Breast epithelium (tissue), 4 donors: ENCODE data around the gene ZMYND8. TPM values are rescaled to one million over a fixed set of nuclear protein-coding genes. Genes with fewer than 3 reads are reported as not detected.
"Not testable (repeated sequence)": the region's sequence is repeated elsewhere in the genome, so short reads cannot be mapped to it uniquely, and the experiment has no call there.

Source experiments
- DNase-seq, 2 donors: peaks; one replicate each; pipeline ENCODE4 v3.0.0-alpha.2; 2019; ENCODE audit warnings: low spot score in 2 of 2
- H3K27ac ChIP-seq, 2 donors: fragments of 200-600 bp; sonication (generic) in 1 of 2; one replicate each; pipeline ENCODE4 v1.5.1; 2016 to 2019; ENCODE audit warnings: mild to moderate bottlenecking in 1 of 2
- H3K27me3 ChIP-seq, 2 donors: fragments of 200-600 bp; sonication (generic) in 1 of 2; one replicate each; pipeline versions ENCODE4 v1.5.1 to v1.6.0; 2017 to 2019; ENCODE audit warnings: control low read depth in 1 of 2, mild to moderate bottlenecking in 1 of 2
- H3K36me3 ChIP-seq: fragments of 200-600 bp; one replicate; pipeline ENCODE4 v1.5.1; 2019
- H3K4me1 ChIP-seq, 2 donors: fragments of 200-600 bp; sonication (generic); one replicate each; pipeline ENCODE4 v1.5.1; 2016 to 2019; ENCODE audit warnings: control low read depth in 1 of 2
- H3K4me3 ChIP-seq, 3 donors: fragments of 200-600 bp; sonication (generic); 1 replicate in 2 of 3; 2 replicates in 1 of 3; pipeline ENCODE4 v1.5.1; 2016 to 2019; ENCODE audit warnings: mild to moderate bottlenecking in 3 of 3, moderate library complexity in 2 of 3
- H3K9me3 ChIP-seq, 2 donors: fragments of 200-600 bp; sonication (generic) in 1 of 2; one replicate each; pipeline ENCODE4 v1.5.1; 2016 to 2019; ENCODE audit warnings: control low read depth in 1 of 2
- POLR2A ChIP-seq: fragments of 450-650 bp; IDR thresholded peaks from one replicate; pipeline ENCODE4 v1.6.1; 2016; ENCODE audit warnings: antibody characterized with exemption, mild to moderate bottlenecking, moderate library complexity
- POLR2AphosphoS5 ChIP-seq, 3 donors: sonication (generic); formaldehyde crosslinking; IDR thresholded peaks; one replicate each; pipeline ENCODE4 v1.6.1; 2017; ENCODE audit warnings: antibody characterized with exemption in 3 of 3
- intact Hi-C: fragments of 100-400 bp; cut with DNase I; formaldehyde crosslinking; loops from one replicate; pipeline ENCODE4 v1.15.1; 2023; ENCODE audit warnings: low total_unique reads
- total RNA-seq, 3 donors: library from RNA; depleted of rRNA; stranded (reverse); fragments of >200 nt; gene quantifications; one replicate each; pipeline ENCODE4 v1.1.0, GENCODE V29; 2016
- TF ChIP-seq, protein P1 (sequence below), 3 donors: fragments of 450-650 bp; IDR thresholded peaks; one replicate each; pipeline ENCODE4 v1.5.1; 2016 to 2017; ENCODE audit warnings: antibody characterized with exemption in 3 of 3, mild to moderate bottlenecking in 3 of 3, moderate library complexity in 3 of 3

The ZMYND8 gene
- total RNA-seq, 3 donors from 2014 or later, result 40.6 to 47.7 (median 41.4) TPM

DNA sequence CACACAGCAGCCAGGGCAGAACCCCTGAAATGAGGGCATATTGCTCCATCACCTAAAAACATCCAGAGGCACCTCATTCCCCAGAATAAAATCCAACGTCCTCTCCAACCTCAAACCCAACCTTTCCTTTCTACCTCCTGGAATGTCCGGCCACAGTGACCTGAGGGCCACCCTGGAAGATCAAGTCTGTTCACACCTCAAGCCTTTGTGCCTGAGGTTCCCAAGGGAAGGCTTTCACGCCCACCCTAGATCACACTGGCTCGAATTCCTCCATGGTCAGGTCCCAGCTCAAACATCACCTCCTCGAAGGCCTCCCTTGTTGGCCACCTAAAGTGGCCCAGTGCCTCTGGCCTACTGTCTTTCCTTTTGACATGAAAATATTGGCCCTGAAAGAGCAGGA is 88.9 kb downstream of the ZMYND8 start:
- Histone ChIP-seq H3K9me3 (no peaks in the 10 kb centered on the region), H3K27me3 (no peaks in the 10 kb centered on the region), H3K27ac (no peak overlapping the region), H3K36me3 (no peaks in the 10 kb centered on the region), H3K4me3 (no peak overlapping the region), H3K4me1 (no peaks in the 10 kb centered on the region)
- TF ChIP-seq POLR2AphosphoS5 (IDR thresholded peaks at IDR 0.05), result no peak
- TF ChIP-seq, protein P1, sequence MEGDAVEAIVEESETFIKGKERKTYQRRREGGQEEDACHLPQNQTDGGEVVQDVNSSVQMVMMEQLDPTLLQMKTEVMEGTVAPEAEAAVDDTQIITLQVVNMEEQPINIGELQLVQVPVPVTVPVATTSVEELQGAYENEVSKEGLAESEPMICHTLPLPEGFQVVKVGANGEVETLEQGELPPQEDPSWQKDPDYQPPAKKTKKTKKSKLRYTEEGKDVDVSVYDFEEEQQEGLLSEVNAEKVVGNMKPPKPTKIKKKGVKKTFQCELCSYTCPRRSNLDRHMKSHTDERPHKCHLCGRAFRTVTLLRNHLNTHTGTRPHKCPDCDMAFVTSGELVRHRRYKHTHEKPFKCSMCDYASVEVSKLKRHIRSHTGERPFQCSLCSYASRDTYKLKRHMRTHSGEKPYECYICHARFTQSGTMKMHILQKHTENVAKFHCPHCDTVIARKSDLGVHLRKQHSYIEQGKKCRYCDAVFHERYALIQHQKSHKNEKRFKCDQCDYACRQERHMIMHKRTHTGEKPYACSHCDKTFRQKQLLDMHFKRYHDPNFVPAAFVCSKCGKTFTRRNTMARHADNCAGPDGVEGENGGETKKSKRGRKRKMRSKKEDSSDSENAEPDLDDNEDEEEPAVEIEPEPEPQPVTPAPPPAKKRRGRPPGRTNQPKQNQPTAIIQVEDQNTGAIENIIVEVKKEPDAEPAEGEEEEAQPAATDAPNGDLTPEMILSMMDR (IDR thresholded peaks at IDR 0.05), result no peak
- no peak for TF ChIP-seq POLR2A
- intact Hi-C loops, result no loop called here
- no peak for DNase-seq

DNA sequence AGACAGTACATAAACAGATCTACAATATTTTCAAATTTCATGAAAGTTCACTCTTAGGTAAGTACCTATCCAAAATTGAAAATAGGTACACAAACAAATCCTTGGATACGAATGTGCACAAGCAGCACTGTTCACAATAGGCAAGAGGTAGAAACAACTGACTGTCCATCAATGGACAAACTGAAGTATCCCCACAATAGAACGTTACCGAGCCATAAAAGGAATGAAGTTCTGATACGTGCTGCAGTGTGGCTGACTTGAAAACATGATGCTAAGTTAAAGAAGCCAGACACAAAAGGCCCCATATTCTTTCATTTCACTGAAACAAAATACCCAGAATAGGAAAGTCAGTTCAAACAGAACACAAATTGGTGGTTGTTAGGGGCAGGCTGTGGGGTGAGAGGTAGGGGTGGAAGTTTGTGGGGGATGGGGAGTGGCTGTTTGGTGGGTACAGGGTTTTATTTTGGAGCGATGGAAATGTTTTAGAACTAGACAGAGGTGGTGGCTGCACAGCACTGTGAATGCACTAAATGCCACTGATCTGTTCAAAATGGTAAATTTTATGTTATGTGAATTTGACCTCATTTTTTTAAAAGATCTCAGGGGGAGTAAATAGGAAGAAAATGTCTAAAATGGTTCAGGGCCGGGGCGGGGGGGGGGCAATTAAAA is 89.5 kb downstream of the ZMYND8 start:
- no peak overlapping the region for H3K27ac ChIP-seq
- no peaks in the 10 kb centered on the region for H3K27me3 ChIP-seq
- no peaks in the 10 kb centered on the region for H3K9me3 ChIP-seq
- H3K4me1 ChIP-seq, result no peaks in the 10 kb centered on the region
- TF ChIP-seq POLR2A, result no peak
- no peak overlapping the region for H3K4me3 ChIP-seq
- no peaks in the 10 kb centered on the region for H3K36me3 ChIP-seq
- intact Hi-C loops, result no loop called here
- DNase-seq, result no peak

DNA sequence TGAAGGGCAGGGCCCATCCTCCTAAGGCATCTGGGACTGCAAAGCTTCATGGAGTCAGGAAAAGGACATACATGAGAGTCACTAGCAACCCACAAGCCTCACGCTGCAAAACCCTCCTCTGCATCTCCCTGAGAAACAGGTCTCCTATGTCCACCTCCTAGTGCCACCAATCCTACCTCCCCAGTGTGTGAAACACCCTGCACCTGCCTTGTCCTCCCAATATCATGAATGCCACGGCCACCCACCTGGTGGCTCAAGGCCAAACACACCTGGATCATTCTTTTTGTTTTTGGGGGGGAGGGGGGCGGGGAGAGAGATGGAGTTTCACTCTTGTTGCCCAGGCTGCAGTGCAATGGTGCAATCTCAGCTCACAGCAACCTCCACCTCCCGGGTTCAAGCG is 90.5 kb downstream of the ZMYND8 start:
- no peaks in the 10 kb centered on the region for H3K9me3 ChIP-seq
- no peak overlapping the region for H3K4me3 ChIP-seq
- no peaks in the 10 kb centered on the region for H3K4me1 ChIP-seq
- no peak for DNase-seq
- no peaks in the 10 kb centered on the region for H3K27me3 ChIP-seq
- no peak overlapping the region for H3K27ac ChIP-seq
- intact Hi-C loops, result no loop called here
- no peaks in the 10 kb centered on the region for H3K36me3 ChIP-seq
- TF ChIP-seq, protein P1 (IDR thresholded peaks at IDR 0.05), result no peak
- no peak for TF ChIP-seq POLR2AphosphoS5 (IDR thresholded peaks at IDR 0.05)

DNA sequence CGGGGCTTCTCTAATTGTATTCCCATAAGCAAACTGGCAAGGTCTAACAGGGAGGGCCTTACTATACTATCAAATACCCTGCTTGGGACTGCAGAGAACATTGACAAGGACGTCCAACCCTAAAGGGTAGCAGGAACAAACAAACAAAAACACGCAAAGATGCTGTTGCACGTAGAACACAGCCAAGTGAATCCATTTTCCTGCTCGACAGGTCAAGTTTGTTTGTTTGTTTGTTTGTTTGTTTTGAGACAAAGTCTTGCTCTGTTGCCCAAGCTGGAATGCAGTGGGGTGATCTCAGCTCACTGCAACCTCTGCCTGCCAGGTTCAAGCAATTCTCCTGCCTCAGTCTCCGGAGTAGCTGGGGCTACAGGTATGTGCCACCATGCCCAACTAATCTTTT is 91.3 kb downstream of the ZMYND8 start:
- TF ChIP-seq POLR2A (no peak), POLR2AphosphoS5 (IDR thresholded peaks at IDR 0.05) (no peak)
- TF ChIP-seq, protein P1 (IDR thresholded peaks at IDR 0.05), result no peak
- intact Hi-C loops, result no loop called here
- no peak for DNase-seq
- no peaks in the 10 kb centered on the region for H3K9me3 ChIP-seq
- no peaks in the 10 kb centered on the region for H3K4me1 ChIP-seq
- no peaks in the 10 kb centered on the region for H3K36me3 ChIP-seq
- no peak overlapping the region for H3K4me3 ChIP-seq
- H3K27me3 ChIP-seq, result no peaks in the 10 kb centered on the region
- no peak overlapping the region for H3K27ac ChIP-seq

DNA sequence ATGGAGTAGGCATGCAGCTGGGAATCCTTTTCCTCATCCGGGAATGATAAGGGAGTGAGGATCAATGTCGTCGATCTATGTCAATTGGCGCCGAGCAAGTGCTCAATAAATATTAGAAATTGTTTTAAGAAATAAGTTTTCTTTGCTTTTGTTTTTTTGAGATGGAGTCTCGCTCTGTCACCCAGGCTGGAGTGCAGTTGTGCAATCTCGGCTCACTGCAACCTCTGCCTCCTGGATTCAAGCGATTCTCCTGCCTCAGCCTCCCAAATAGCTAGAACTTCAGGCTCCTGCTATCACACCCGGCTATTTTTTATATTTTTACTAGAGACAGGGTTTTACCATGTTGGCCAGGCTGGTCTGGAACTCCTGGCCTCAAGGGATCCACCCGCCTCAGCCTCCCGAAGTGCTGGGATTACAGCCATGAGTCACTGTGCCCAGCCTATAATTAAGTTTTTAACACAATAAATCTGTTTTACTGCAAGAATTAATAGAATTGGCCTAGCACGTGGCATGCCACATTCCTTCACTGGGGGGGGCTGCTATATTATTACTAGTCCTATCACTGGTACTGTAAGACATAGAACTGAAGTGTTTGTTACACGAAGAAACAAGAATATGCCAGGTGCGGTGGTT is 92.2 kb downstream of the ZMYND8 start:
- H3K9me3 ChIP-seq, H3K27me3 ChIP-seq, H3K4me1 ChIP-seq, H3K36me3 ChIP-seq, intact Hi-C loops, DNase-seq, H3K4me3 ChIP-seq: not testable (repeated sequence)
- H3K27ac ChIP-seq, result peak overlapping the region in 1 of 2 donors; percentile 28

DNA sequence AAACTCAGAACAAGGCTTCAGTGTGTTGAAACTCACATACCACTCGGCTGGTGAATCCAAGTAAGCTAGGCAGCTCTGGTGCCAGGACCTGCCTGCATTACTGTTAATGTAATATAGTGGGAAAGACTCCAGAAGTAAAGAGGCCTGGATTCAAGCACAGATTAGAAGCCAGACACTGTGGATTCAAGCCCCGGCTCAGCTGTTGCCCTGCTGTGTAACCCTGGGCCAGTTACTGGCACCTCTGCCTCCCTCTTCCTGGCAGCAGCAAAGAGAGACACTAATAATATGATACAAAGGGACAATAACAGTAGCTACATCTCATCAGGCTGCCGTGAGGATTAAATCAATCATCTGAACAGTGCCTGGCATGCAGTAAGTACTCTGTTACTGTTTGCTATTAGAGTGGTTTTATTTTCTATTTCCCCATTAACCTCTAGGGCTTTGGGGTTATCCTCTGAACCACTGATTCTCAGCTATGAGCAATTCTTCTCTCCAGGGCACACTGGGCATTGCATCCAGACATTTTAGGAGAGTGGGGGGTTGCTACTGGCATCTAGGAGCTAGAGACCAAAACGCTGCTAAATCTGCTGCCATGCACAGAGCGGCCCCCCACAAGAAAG is 92.9 kb downstream of the ZMYND8 start:
- Histone ChIP-seq H3K27ac (peak overlapping the region in 1 of 2 donors; percentile 28), H3K27me3 (no peaks in the 10 kb centered on the region), H3K9me3 (no peaks in the 10 kb centered on the region), H3K4me3 (no peak overlapping the region), H3K36me3 (no peaks in the 10 kb centered on the region), H3K4me1 (no peaks in the 10 kb centered on the region)
- intact Hi-C loops, result no loop called here
- no peak for DNase-seq
- no peak for TF ChIP-seq POLR2A
- TF ChIP-seq, protein P1 (IDR thresholded peaks at IDR 0.05), result no peak
- TF ChIP-seq POLR2AphosphoS5 (IDR thresholded peaks at IDR 0.05), result no peak
